SKM-1 (cell line): Measurements from ENCODE around the gene CNTNAP2.

Experiments used
- DNase-seq: peaks from one replicate; lab custom pipeline; 2025; ENCODE audit not compliant: unreplicated experiment; lab: John Stamatoyannopoulos, UW

CNTNAP2 gene

GRCh38 chr7:147196481-147196880, 1079.9 kb downstream of the CNTNAP2 start:
- DNase-seq = no peak

DNA sequence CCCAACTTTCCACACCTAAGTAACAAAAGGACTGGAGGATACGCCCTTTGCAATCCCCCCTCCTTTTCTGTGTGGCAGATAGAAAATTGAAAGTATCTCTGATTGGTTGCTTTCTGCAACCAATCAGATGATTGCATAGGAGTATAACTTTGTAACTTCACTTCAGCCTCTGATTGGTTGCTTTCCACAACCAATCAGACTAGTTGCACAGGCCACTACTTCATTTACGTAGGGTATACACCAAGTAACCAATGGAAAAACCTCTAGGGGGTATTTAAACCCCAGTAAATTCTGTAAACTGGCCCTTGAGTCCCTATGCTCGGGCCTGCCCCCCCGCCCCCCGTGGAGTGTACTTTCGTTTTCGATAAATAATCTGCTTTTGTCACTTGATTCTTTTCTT, 1080.4 kb downstream of the CNTNAP2 start:
- DNase-seq = no peak

DNA sequence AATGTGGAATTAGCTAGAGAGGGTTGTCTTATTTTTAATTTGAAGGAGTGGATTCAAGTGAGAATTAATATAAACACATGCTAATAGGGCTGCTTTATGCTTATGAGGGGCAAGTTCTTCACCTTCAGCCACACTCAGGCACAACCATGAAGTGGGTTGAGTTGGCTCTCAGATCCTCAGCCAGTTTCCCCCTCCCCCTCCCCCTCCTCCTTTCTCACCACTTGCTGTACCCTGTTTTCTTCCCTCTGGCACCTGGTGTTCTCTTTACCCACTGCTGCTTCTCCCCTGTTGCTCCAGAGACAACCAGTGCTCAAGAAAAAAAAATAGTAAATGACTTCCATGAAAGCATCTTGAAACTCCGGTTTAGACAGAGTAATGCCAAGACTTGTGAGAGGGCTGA, 1083.3 kb downstream of the CNTNAP2 start:
- no peak for DNase-seq

- no peak for DNase-seq
Observed at GRCh38 chr7:147207988-147208387, 1091.4 kb downstream of the CNTNAP2 start.

GRCh38 chr7:147231275-147231674, 1114.7 kb downstream of the CNTNAP2 start:
- DNase-seq = no peak

- DNase-seq = no peak
Observed at GRCh38 chr7:147235645-147236382, 1119.2 kb downstream of the CNTNAP2 start.

GRCh38 chr7:147240468-147240867, 1123.9 kb downstream of the CNTNAP2 start:
- DNase-seq = no peak

GRCh38 chr7:147245274-147245673, 1128.7 kb downstream of the CNTNAP2 start:
- peak; percentile 13 for DNase-seq

DNA sequence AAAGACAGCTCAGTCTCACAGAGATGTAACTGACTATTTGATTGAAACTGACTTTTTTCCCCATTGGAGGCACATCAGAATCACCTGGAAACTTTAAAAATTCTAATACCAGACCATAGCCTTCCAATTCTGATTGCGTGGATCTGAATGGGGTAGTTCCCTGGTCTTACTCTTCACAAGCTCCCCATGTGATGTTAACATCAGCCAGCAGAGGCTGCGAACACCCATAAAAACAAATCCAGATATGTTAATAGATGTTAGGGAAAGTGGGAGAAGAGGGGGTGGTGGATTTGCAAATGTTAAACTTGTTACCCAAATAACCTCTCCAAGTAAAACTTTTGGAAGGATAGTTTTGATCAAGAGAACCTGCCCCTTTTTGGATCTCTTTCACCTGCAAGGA, 1133.4 kb downstream of the CNTNAP2 start:
- no peak for DNase-seq

DNA sequence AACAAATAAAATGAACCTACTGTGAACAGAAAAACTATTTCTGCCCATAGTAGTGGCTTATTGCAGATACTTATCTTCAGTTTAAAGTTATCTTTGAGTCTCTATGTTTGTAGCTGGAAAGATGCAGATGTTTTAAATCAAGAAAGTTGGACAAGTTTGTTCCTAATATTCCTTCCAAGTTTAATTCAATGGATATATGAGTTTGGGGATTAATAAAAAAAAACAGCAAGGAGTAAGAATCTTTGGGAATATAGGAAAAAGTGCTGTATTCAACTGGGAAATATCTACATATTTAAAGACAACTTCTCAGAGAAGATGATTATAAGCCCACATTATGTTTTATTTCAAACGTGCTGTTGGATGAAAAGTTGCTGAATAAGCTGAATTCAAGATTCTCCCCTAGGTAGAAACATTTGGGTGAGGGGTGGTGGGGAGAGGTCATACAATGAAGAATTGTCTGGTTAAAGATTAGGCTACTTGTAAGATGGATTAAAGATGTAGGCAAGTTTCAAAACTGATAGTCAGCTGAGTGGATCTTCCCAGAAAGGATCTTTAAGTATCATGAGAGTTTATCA, 1135.2 kb downstream of the CNTNAP2 start:
- DNase-seq = no peak

DNA sequence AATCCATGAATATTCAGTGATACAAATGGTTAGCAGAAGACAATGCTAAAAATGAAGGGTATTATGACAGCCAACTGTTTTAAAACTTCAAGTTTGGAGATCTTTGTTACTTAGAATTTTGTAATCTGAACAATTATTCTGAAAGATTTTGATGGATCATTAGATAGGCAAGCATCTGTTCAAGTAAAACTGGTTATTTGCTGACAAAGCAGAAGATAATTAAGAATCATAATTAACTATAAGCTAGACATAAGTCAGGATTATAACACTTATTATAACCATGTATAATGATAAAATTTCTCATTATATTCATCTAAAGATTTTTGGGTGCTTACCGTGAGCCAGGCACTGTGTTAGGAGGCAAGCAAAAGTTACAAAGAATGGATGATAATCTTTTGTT, 1145.1 kb downstream of the CNTNAP2 start:
- DNase-seq = no peak

DNA sequence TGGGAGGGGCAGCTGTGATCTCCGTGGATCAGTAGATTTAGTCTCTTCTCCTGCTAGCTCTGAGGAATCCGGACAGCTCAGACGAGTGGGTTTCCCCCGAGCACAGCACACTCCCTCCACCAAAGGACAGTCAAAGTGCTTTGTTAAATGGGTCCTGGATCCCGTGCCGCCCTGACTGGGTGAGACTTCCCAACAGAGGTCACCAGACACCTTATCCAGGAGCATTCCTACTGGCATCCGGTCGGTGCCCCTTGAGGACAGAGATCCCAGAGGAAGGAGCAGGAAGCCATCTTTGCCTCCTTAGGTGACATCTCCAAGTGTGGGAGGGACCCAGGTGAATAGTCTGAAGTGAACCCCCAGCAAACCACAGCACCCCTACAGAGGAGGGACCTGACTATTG, 1148.9 kb downstream of the CNTNAP2 start:
- no peak for DNase-seq

DNA sequence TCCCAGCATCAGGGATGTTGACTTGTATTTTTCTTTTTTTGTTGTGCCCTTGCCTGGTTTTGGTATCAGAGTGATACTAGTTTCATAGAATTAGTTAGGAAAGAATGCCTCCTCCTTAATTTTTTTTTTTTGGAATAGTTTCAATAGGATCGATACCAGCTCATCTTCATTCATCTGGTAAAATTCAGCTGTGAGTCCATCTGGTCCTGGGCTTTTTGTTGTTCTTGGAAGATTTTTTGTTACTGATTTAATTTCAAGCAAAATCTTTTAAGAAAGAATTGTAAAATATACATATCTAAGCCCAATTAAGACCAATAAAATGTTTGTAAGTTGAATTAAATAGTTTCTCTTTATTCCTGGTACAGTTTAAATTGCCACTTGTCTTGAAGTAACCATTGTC, 1159.5 kb downstream of the CNTNAP2 start:
- no peak for DNase-seq

GRCh38 chr7:147276783-147277370, 1160.3 kb downstream of the CNTNAP2 start:
- no peak for DNase-seq

GRCh38 chr7:147279514-147279913, 1162.9 kb downstream of the CNTNAP2 start:
- DNase-seq = no peak

DNA sequence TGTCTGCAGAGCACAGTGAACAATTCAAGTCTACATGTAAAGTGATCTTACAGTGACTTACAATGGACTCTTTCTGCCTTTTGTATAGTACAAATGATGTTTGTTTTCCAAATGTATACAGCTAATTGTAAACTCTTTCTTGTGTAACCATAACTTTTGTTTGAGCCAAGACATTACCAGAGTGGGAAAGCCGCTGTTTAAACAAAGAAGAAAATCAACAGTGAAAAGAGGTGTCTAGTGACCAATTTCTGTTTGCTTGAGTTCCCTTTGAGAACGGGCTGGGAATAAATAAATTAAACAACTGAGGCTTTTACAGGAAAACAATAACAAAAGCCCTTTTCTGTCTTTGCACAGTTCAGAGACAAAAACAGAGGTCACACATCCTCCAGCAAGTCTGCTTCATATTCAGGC, 1163.4 kb downstream of the CNTNAP2 start:
- no peak for DNase-seq

GRCh38 chr7:147282204-147282603, 1165.6 kb downstream of the CNTNAP2 start:
- no peak for DNase-seq

DNA sequence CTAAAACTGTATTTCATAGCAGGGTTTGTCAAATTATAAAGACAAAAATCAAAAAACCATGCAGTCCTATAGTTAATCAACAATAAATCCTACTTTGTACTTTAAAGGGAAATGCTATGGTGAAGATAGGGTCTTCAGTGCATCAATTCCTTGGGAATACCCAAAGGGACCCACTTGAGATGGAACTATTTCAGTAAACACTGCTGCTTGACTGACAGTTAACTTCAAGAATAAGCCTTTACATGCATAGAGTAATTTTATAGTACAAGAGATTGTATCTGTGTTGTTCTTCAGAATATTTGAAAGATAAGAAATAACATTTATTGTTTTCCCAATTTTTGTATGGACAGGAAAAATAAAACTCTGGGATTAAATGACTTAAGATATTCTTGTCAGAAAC, 1179.6 kb downstream of the CNTNAP2 start:
- no peak for DNase-seq

DNA sequence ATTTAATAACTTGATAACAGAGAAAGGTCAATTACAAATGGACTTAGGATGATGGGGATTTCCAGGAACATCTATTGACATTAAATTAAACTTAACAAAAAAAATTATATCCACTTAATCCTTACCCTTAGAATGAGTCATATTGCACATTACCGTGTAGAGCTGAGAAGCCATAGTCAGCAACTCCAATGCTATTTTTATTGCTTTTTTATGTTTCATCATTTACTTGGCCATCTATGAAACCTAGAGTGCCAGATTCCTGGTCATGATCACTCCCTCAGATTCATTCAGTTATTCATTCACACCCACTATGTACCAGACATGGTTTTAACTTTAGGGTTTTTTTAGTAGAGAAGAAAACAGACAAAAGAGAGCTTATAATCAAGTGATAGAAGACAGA, 1180.4 kb downstream of the CNTNAP2 start:
- DNase-seq = no peak

- DNase-seq = no peak
Observed at GRCh38 chr7:147298611-147299043, 1182.0 kb downstream of the CNTNAP2 start.

DNA sequence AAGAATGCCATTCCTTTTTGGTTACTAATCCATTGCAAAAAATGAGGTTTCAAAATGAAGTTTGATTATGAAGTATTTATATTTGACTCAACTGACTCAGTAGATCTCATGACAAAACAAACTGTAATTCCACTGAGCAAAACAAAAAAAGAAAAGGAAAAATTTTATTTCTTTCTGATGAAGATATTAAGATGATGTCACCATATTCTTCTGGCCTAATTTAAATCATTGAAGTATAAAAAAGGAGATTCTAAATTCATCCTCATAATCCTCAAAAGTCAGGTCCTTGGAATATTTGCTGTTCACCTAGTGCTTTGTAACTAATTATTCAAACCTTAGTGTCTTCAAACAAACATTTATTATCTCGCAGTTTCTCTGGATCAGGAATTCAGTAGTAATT, 1183.7 kb downstream of the CNTNAP2 start:
- no peak for DNase-seq

GRCh38 chr7:147304376-147304775, 1187.8 kb downstream of the CNTNAP2 start:
- no peak for DNase-seq
